ENCODE data around the gene ACOXL.

Gene ACOXL

GRCh38 chr2:110815938-110816337, 83.6 kb downstream of the ACOXL start:
- no peaks in the 10 kb centered on the region for H3K79me2 ChIP-seq (ENCODE audit: insufficient read depth, low read length)
- H3K27ac ChIP-seq (ENCODE audit: low read depth, low read length, poor library complexity, severe bottlenecking), result no peak overlapping the region
- H3K4me2 ChIP-seq (ENCODE audit: low read length), result no peak overlapping the region
- no peaks in the 10 kb centered on the region for H3K9me2 ChIP-seq (ENCODE audit: low read depth, low read length)
- no peaks in the 10 kb centered on the region for H4K20me1 ChIP-seq (ENCODE audit: insufficient read depth, low read length)
- H3F3A ChIP-seq (ENCODE audit: insufficient read depth, low read length), result no peaks in the 10 kb centered on the region
- no peak overlapping the region for H3K4me3 ChIP-seq (ENCODE audit: low read depth, low read length, poor library complexity, severe bottlenecking)
- no peaks in the 10 kb centered on the region for H3K9me3 ChIP-seq (ENCODE audit: low read length)
- TF ChIP-seq CTCF (IDR thresholded peaks at IDR 0.05; ENCODE audit: low read length) (no peak), EZH2 (IDR thresholded peaks at IDR 0.05; ENCODE audit: borderline replicate concordance, low read length) (no peak)
- no peak overlapping the region for H2AFZ ChIP-seq (ENCODE audit: low read length)
- H3K9ac ChIP-seq (ENCODE audit: low read length), result no peak overlapping the region
- peaks cover 7% of the 10 kb centered on the region for H3K4me1 ChIP-seq (ENCODE audit: insufficient read depth, low read length, severe bottlenecking)
- no peaks in the 10 kb centered on the region for H3K36me3 ChIP-seq (ENCODE audit: insufficient read depth, low read length)
- no peaks in the 10 kb centered on the region; the same call in 1 of the 2 replicates for H3K27me3 ChIP-seq (ENCODE audit: insufficient read depth, low read length)

- Histone ChIP-seq H3F3A (ENCODE audit: insufficient read depth, low read length) (no peaks in the 10 kb centered on the region), H3K4me2 (ENCODE audit: low read length) (no peak overlapping the region), H3K4me1 (ENCODE audit: insufficient read depth, low read length, severe bottlenecking) (peaks cover 7% of the 10 kb centered on the region), H3K79me2 (ENCODE audit: insufficient read depth, low read length) (no peaks in the 10 kb centered on the region), H4K20me1 (ENCODE audit: insufficient read depth, low read length) (no peaks in the 10 kb centered on the region), H3K9me3 (ENCODE audit: low read length) (no peaks in the 10 kb centered on the region), H3K4me3 (ENCODE audit: low read depth, low read length, poor library complexity, severe bottlenecking) (no peak overlapping the region), H2AFZ (ENCODE audit: low read length) (no peak overlapping the region), H3K27ac (ENCODE audit: low read depth, low read length, poor library complexity, severe bottlenecking) (no peak overlapping the region), H3K9ac (ENCODE audit: low read length) (no peak overlapping the region), H3K9me2 (ENCODE audit: low read depth, low read length) (no peaks in the 10 kb centered on the region), H3K27me3 (ENCODE audit: insufficient read depth, low read length) (no peaks in the 10 kb centered on the region; the same call in 1 of the 2 replicates), H3K36me3 (ENCODE audit: insufficient read depth, low read length) (no peaks in the 10 kb centered on the region)
- TF ChIP-seq EZH2 (IDR thresholded peaks at IDR 0.05; ENCODE audit: borderline replicate concordance, low read length) (no peak), CTCF (IDR thresholded peaks at IDR 0.05; ENCODE audit: low read length) (no peak)
Observed at GRCh38 chr2:110816404-110817365, 84.3 kb downstream of the ACOXL start.

- Histone ChIP-seq H3K4me1 (ENCODE audit: insufficient read depth, low read length, severe bottlenecking) (peaks cover 7% of the 10 kb centered on the region), H3K27me3 (ENCODE audit: insufficient read depth, low read length) (no peaks in the 10 kb centered on the region; the same call in 1 of the 2 replicates), H3K4me3 (ENCODE audit: low read depth, low read length, poor library complexity, severe bottlenecking) (no peak overlapping the region), H3K27ac (ENCODE audit: low read depth, low read length, poor library complexity, severe bottlenecking) (no peak overlapping the region), H3F3A (ENCODE audit: insufficient read depth, low read length) (no peaks in the 10 kb centered on the region), H3K9me2 (ENCODE audit: low read depth, low read length) (no peaks in the 10 kb centered on the region), H3K4me2 (ENCODE audit: low read length) (no peak overlapping the region), H3K79me2 (ENCODE audit: insufficient read depth, low read length) (no peaks in the 10 kb centered on the region), H4K20me1 (ENCODE audit: insufficient read depth, low read length) (no peaks in the 10 kb centered on the region), H2AFZ (ENCODE audit: low read length) (no peak overlapping the region), H3K9me3 (ENCODE audit: low read length) (no peaks in the 10 kb centered on the region), H3K9ac (ENCODE audit: low read length) (no peak overlapping the region), H3K36me3 (ENCODE audit: insufficient read depth, low read length) (no peaks in the 10 kb centered on the region)
- peak; percentile 30; the same call in 1 of the 2 replicates for TF ChIP-seq CTCF (IDR thresholded peaks at IDR 0.05; ENCODE audit: low read length)
- TF ChIP-seq EZH2 (IDR thresholded peaks at IDR 0.05; ENCODE audit: borderline replicate concordance, low read length), result no peak
Observed at GRCh38 chr2:110818767-110819481, 86.6 kb downstream of the ACOXL start.
